ENCODE data around the gene TECTB. TPM values are rescaled to one million over a fixed set of nuclear protein-coding genes. Genes with fewer than 3 reads are reported as not detected.

Gene TECTB
- total RNA-seq, 2 donors from 2014 or later, result not detected

GRCh38 chr10:112278871-112279270 lies 4.3 kb upstream of the TECTB start:
- no peak overlapping the region for H3K27ac ChIP-seq
- no peak for TF ChIP-seq POLR2A (IDR thresholded peaks at IDR 0.05)
- TF ChIP-seq CTCF (IDR thresholded peaks at IDR 0.05), result no peak

GRCh38 chr10:112279433-112279832 lies 3.8 kb upstream of the TECTB start:
- TF ChIP-seq POLR2A (IDR thresholded peaks at IDR 0.05) (no peak), CTCF (IDR thresholded peaks at IDR 0.05) (no peak)
- ATAC-seq, result no peak
- WGBS, 2 donors, result 17 to 32% methylated on average over 3 of the region's 3 CpGs
- no peaks in the 10 kb centered on the region for H3K9me3 ChIP-seq
- intact Hi-C loops (cut with DNase I), result no loop called here
- H3K27me3 ChIP-seq, result no peaks in the 10 kb centered on the region
- H3K4me3 ChIP-seq, result no peak overlapping the region
- no peak for DNase-seq
- H3K36me3 ChIP-seq (replicated peaks in 1 of 2; ENCODE audit: insufficient read depth in 1 of 2, low read depth in 2 of 2), result no peaks in the 10 kb centered on the region
- peaks cover 11% of the 10 kb centered on the region for H3K4me1 ChIP-seq
- H3K27ac ChIP-seq, result peak overlapping the region in 1 of 4 donors; percentile 35

More at GRCh38 chr10:112278871-112279270, 4.3 kb upstream of the TECTB start:
- 52 to 63% methylated on average over 2 of the region's 2 CpGs for WGBS, 2 donors
- Histone ChIP-seq H3K4me1 (peaks cover 11% of the 10 kb centered on the region), H3K36me3 (replicated peaks in 1 of 2; ENCODE audit: insufficient read depth in 1 of 2, low read depth in 2 of 2) (no peaks in the 10 kb centered on the region), H3K27me3 (no peaks in the 10 kb centered on the region), H3K9me3 (no peaks in the 10 kb centered on the region), H3K4me3 (no peak overlapping the region)
- intact Hi-C loops (cut with DNase I), result no loop called here
- ATAC-seq (no peak), DNase-seq (no peak)

GRCh38 chr10:112280205-112280921 lies 2.8 kb upstream of the TECTB start:
- ATAC-seq (no peak), DNase-seq (no peak)
- H3K4me1 ChIP-seq, result peaks cover 9% of the 10 kb centered on the region
- intact Hi-C loops (cut with DNase I), result no loop called here
- H3K27ac ChIP-seq, result no peak overlapping the region
- WGBS, 2 donors, result 66 to 69% methylated on average over 2 of the region's 2 CpGs
- no peak for TF ChIP-seq POLR2A (IDR thresholded peaks at IDR 0.05)
- TF ChIP-seq CTCF (IDR thresholded peaks at IDR 0.05), result no peak
- no peaks in the 10 kb centered on the region for H3K9me3 ChIP-seq
- H3K27me3 ChIP-seq, result no peaks in the 10 kb centered on the region
- H3K36me3 ChIP-seq (replicated peaks in 1 of 2; ENCODE audit: insufficient read depth in 1 of 2, low read depth in 2 of 2), result no peaks in the 10 kb centered on the region
- no peak overlapping the region for H3K4me3 ChIP-seq

- no peaks in the 10 kb centered on the region for H3K27me3 ChIP-seq
- ATAC-seq, result no peak
- H3K4me3 ChIP-seq, result no peak overlapping the region
- H3K9me3 ChIP-seq, result no peaks in the 10 kb centered on the region
- no peaks in the 10 kb centered on the region for H3K36me3 ChIP-seq (replicated peaks in 1 of 2; ENCODE audit: insufficient read depth in 1 of 2, low read depth in 2 of 2)
- WGBS, 2 donors, result 81% methylated on average over 4 of the region's 4 CpGs
- no peak for DNase-seq
- intact Hi-C loops (cut with DNase I), result no loop called here
- no peaks in the 10 kb centered on the region for H3K4me1 ChIP-seq
- TF ChIP-seq CTCF (IDR thresholded peaks at IDR 0.05), result no peak
- no peak for TF ChIP-seq POLR2A (IDR thresholded peaks at IDR 0.05)
- H3K27ac ChIP-seq, result no peak overlapping the region
Measured at GRCh38 chr10:112282086-112282485, 1.1 kb upstream of the TECTB start.

Data from body of pancreas (tissue), 4 donors.